ENCODE data around the gene KRTAP5-4. TPM values are rescaled to one million over a fixed set of nuclear protein-coding genes. Genes with fewer than 3 reads are reported as not detected.

Gene KRTAP5-4
- total RNA-seq, 1 experiment from 2014 or later: not detected

- Mint-ChIP-seq H3K27me3 (ENCODE audit: unreplicated experiment) (peaks cover 76% of the 10 kb centered on the region), H3K4me3 (ENCODE audit: low read depth, unreplicated experiment) (no peak overlapping the region), H3K4me1 (ENCODE audit: low read depth, unreplicated experiment) (no peaks in the 10 kb centered on the region), H3K36me3 (ENCODE audit: insufficient read depth, unreplicated experiment) (no peaks in the 10 kb centered on the region), H3K9me3 (ENCODE audit: low read depth, unreplicated experiment) (no peaks in the 10 kb centered on the region), H3K27ac (ENCODE audit: unreplicated experiment) (no peak overlapping the region)
- intact Hi-C loops (cut with micrococcal nuclease; ENCODE audit: unreplicated experiment): no loop called here
- CTCF ChIA-PET: no interaction called here
- TF ChIP-seq CTCF (IDR thresholded peaks at IDR 0.05; ENCODE audit: unreplicated experiment): no peak
- DNase-seq: no peak
- no TSS peak for BruUV-seq (replicated peaks)
These were observed 23.5 kb upstream of the KRTAP5-4 start for GRCh38 chr11:1645357-1645821.

- no peak overlapping the region for H3K27ac Mint-ChIP-seq (ENCODE audit: unreplicated experiment)
- intact Hi-C loops (cut with micrococcal nuclease; ENCODE audit: unreplicated experiment): no loop called here
- H3K4me1 Mint-ChIP-seq (ENCODE audit: low read depth, unreplicated experiment): no peaks in the 10 kb centered on the region
- CTCF ChIA-PET: no interaction called here
- no peak for DNase-seq
- BruUV-seq (replicated peaks): no TSS peak
- no peaks in the 10 kb centered on the region for H3K36me3 Mint-ChIP-seq (ENCODE audit: insufficient read depth, unreplicated experiment)
- TF ChIP-seq CTCF (IDR thresholded peaks at IDR 0.05; ENCODE audit: unreplicated experiment): no peak
- H3K27me3 Mint-ChIP-seq (ENCODE audit: unreplicated experiment): peaks cover 79% of the 10 kb centered on the region
- H3K4me3 Mint-ChIP-seq (ENCODE audit: low read depth, unreplicated experiment): no peak overlapping the region
- no peaks in the 10 kb centered on the region for H3K9me3 Mint-ChIP-seq (ENCODE audit: low read depth, unreplicated experiment)
These were observed 22.8 kb upstream of the KRTAP5-4 start for GRCh38 chr11:1644601-1645356.

GRCh38 chr11:1643146-1643690 is 21.3 kb upstream of the KRTAP5-4 start:
- no peaks in the 10 kb centered on the region for H3K4me1 Mint-ChIP-seq (ENCODE audit: low read depth, unreplicated experiment)
- intact Hi-C loops (cut with micrococcal nuclease; ENCODE audit: unreplicated experiment): no loop called here
- no peaks in the 10 kb centered on the region for H3K9me3 Mint-ChIP-seq (ENCODE audit: low read depth, unreplicated experiment)
- H3K27ac Mint-ChIP-seq (ENCODE audit: unreplicated experiment): no peak overlapping the region
- no peak overlapping the region for H3K4me3 Mint-ChIP-seq (ENCODE audit: low read depth, unreplicated experiment)
- CTCF ChIA-PET: interaction anchor here (0.7 kb wide), 1 partner anchor 350 kb away, joined by 3 read pairs; no protein-coding TSS in a partner anchor
- BruUV-seq (replicated peaks): no TSS peak
- no peak for TF ChIP-seq CTCF (IDR thresholded peaks at IDR 0.05; ENCODE audit: unreplicated experiment)
- H3K36me3 Mint-ChIP-seq (ENCODE audit: insufficient read depth, unreplicated experiment): no peaks in the 10 kb centered on the region
- DNase-seq: no peak
- peaks cover 91% of the 10 kb centered on the region for H3K27me3 Mint-ChIP-seq (ENCODE audit: unreplicated experiment)

DNA sequence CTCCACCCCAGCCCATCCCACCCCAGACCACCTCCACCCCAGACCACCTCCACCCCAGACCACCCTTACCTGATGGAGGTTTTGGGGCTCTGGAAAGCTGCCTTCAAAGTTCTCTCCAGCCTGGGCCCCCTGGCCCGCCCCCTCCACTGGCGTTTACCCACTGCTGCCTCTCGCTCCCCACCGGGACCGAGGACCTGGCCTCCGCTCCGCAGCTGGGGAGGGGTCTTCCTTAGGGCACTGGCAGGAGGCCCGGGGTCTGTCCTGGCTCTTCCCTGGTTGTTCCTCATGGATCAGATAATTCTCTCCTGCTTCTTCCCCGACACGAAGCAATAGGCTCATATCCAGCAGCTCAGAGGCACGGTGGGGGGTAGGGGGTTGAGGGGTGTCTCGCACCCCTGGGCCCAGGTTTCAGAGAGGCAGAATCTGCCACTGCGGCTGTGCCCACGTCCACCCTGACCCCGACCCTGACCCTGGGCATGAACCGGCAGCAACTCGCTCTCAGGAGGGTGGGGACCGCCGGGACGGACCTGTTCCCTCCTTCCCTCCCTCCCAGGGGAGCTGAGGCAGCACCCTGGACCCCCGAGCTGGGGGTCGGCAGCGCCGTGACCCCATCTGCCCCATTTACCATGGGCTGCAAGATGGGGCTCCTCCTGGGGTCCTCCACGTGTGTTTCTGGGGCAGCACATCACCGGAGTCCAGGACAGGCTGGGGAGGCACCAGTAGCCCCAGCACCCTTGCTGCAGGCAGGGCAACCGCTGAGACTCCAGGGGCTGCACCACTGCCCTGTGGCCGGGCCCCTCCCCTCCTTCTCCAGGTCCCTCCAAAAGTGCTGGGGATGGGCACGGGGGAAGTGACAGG is 20.6 kb upstream of the KRTAP5-4 start:
- CTCF ChIA-PET: interaction anchor here (0.7 kb wide), 1 partner anchor 349 kb away, joined by 3 read pairs; no protein-coding TSS in a partner anchor
- H3K27ac Mint-ChIP-seq (ENCODE audit: unreplicated experiment): no peak overlapping the region

More for the DNA sequence above, 20.6 kb upstream of the KRTAP5-4 start:
- Mint-ChIP-seq H3K27me3 (ENCODE audit: unreplicated experiment) (peaks cover 88% of the 10 kb centered on the region), H3K9me3 (ENCODE audit: low read depth, unreplicated experiment) (no peaks in the 10 kb centered on the region), H3K4me1 (ENCODE audit: low read depth, unreplicated experiment) (no peaks in the 10 kb centered on the region), H3K4me3 (ENCODE audit: low read depth, unreplicated experiment) (no peak overlapping the region), H3K36me3 (ENCODE audit: insufficient read depth, unreplicated experiment) (no peaks in the 10 kb centered on the region)
- DNase-seq: no peak
- BruUV-seq (replicated peaks): no TSS peak
- intact Hi-C loops (cut with micrococcal nuclease; ENCODE audit: unreplicated experiment): no loop called here
- TF ChIP-seq CTCF (IDR thresholded peaks at IDR 0.05; ENCODE audit: unreplicated experiment): no peak
